ENCODE results near the gene ZBTB17. TPM values are rescaled to one million over a fixed set of nuclear protein-coding genes. Genes with fewer than 3 reads are reported as not detected.

Gene ZBTB17
- total RNA-seq, 1 experiment from 2014 or later = 46.3 TPM

Other genes with a start within 250 kb of the ZBTB17 start
- 0.79 and 1.3 TPM in 2 replicates for gene SLC25A34, start 239.8 kb downstream of the ZBTB17 start, total RNA-seq (2022)
- gene TMEM82, start 233.6 kb downstream of the ZBTB17 start, total RNA-seq (2022) = not detected in 2 replicates
- gene FBLIM1, start 217.3 kb downstream of the ZBTB17 start, total RNA-seq (2022) = 78.2 and 101 TPM in 2 replicates
- gene UQCRHL, start 168.5 kb downstream of the ZBTB17 start, total RNA-seq (2022) = 1.1 and 1.7 TPM in 2 replicates
- 44.2 and 50.6 TPM in 2 replicates for gene SPEN, start 128.4 kb downstream of the ZBTB17 start, total RNA-seq (2022)
- gene SRARP, start 28.1 kb upstream of the ZBTB17 start, total RNA-seq (2022) = not detected in 2 replicates
- not detected in 2 replicates for gene HSPB7, start 41.9 kb upstream of the ZBTB17 start, total RNA-seq (2022)
- gene CLCNKA, start 45.9 kb upstream of the ZBTB17 start, total RNA-seq (2022) = not detected in 2 replicates
- gene CLCNKB, start 67.7 kb upstream of the ZBTB17 start, total RNA-seq (2022) = not detected in 2 replicates
- gene FAM131C, start 97.5 kb upstream of the ZBTB17 start, total RNA-seq (2022) = 0.20 TPM in 1 of 2 replicates, not detected in the other
- 206 and 248 TPM in 2 replicates for gene EPHA2, start 180.0 kb upstream of the ZBTB17 start, total RNA-seq (2022)
- 1.7 and 1.9 TPM in 2 replicates for gene ARHGEF19, start 236.6 kb upstream of the ZBTB17 start, total RNA-seq (2022)